Middle frontal gyrus (tissue), 1 donor: ENCODE measurements around the gene CAMSAP1.

Source experiments
- DNase-seq: peaks from one replicate; pipeline ENCODE4 v3.0.0-alpha.2; 2015; ENCODE audit warnings: low spot score; ENCODE audit errors: extremely low spot score

CAMSAP1 gene

GRCh38 chr9:135776893-135777622, 130.3 kb downstream of the CAMSAP1 start:
- no peak for DNase-seq

- no peak for DNase-seq
These were observed 131.4 kb downstream of the CAMSAP1 start for GRCh38 chr9:135775911-135776310.

GRCh38 chr9:135774794-135775525, 132.4 kb downstream of the CAMSAP1 start:
- DNase-seq: no peak

GRCh38 chr9:135774239-135774747, 133.1 kb downstream of the CAMSAP1 start:
- DNase-seq: no peak

- DNase-seq: no peak
These were observed 133.7 kb downstream of the CAMSAP1 start for GRCh38 chr9:135773530-135774238.

- no peak for DNase-seq
These were observed 134.4 kb downstream of the CAMSAP1 start for GRCh38 chr9:135772702-135773493.

GRCh38 chr9:135772056-135772646, 135.2 kb downstream of the CAMSAP1 start:
- no peak for DNase-seq

GRCh38 chr9:135771401-135772051, 135.8 kb downstream of the CAMSAP1 start:
- DNase-seq: no peak

GRCh38 chr9:135770771-135771170, 136.6 kb downstream of the CAMSAP1 start:
- DNase-seq: no peak

GRCh38 chr9:135770203-135770535, 137.2 kb downstream of the CAMSAP1 start:
- no peak for DNase-seq

GRCh38 chr9:135769489-135770202, 137.7 kb downstream of the CAMSAP1 start:
- no peak for DNase-seq

- no peak for DNase-seq
These were observed 138.7 kb downstream of the CAMSAP1 start for GRCh38 chr9:135768516-135769218.

- DNase-seq: no peak
These were observed 140.6 kb downstream of the CAMSAP1 start for GRCh38 chr9:135766707-135767106.

- no peak for DNase-seq
These were observed 141.1 kb downstream of the CAMSAP1 start for GRCh38 chr9:135766251-135766650.

GRCh38 chr9:135765416-135765815, 141.9 kb downstream of the CAMSAP1 start:
- DNase-seq: no peak

- no peak for DNase-seq
These were observed 142.6 kb downstream of the CAMSAP1 start for GRCh38 chr9:135764731-135765130.

GRCh38 chr9:135763716-135764446, 143.5 kb downstream of the CAMSAP1 start:
- DNase-seq: no peak

- DNase-seq: no peak
These were observed 144.4 kb downstream of the CAMSAP1 start for GRCh38 chr9:135762921-135763320.

GRCh38 chr9:135761845-135762168, 145.5 kb downstream of the CAMSAP1 start:
- no peak for DNase-seq
